ENCODE measurements around the gene GNAS.

GNAS gene

GRCh38 chr20:58854638-58855471 is 2.3 kb downstream of the GNAS start:
- DNase-seq: no peak

- no peak for DNase-seq
Measured at GRCh38 chr20:58855506-58856389, 3.2 kb downstream of the GNAS start.

GRCh38 chr20:58863044-58863790 is 10.7 kb downstream of the GNAS start:
- DNase-seq: no peak

GRCh38 chr20:58864346-58864745 is 11.8 kb downstream of the GNAS start:
- DNase-seq: no peak

GRCh38 chr20:58865843-58866242 is 13.3 kb downstream of the GNAS start:
- DNase-seq: no peak

- no peak for DNase-seq
Measured at GRCh38 chr20:58867211-58867610, 14.7 kb downstream of the GNAS start.

- DNase-seq: no peak
Measured at GRCh38 chr20:58868795-58869194, 16.3 kb downstream of the GNAS start.

- DNase-seq: no peak
Measured at GRCh38 chr20:58869662-58870227, 17.2 kb downstream of the GNAS start.

- DNase-seq: peak; percentile 58
Measured at GRCh38 chr20:58870293-58871014, 17.9 kb downstream of the GNAS start.

- no peak for DNase-seq
Measured at GRCh38 chr20:58871533-58872102, 19.1 kb downstream of the GNAS start.

GRCh38 chr20:58874469-58874868 is 22.0 kb downstream of the GNAS start:
- no peak for DNase-seq

- DNase-seq: no peak
Measured at GRCh38 chr20:58875111-58875510, 22.6 kb downstream of the GNAS start.

GRCh38 chr20:58875541-58876134 is 23.1 kb downstream of the GNAS start:
- DNase-seq: no peak

GRCh38 chr20:58876437-58876836 is 23.9 kb downstream of the GNAS start:
- DNase-seq: no peak

GRCh38 chr20:58877050-58877975 is 24.8 kb downstream of the GNAS start:
- DNase-seq: no peak

GRCh38 chr20:58877976-58878360 is 25.5 kb downstream of the GNAS start:
- no peak for DNase-seq

GRCh38 chr20:58878399-58878798 is 25.9 kb downstream of the GNAS start:
- no peak for DNase-seq

GRCh38 chr20:58880441-58880840 is 27.9 kb downstream of the GNAS start:
- no peak for DNase-seq

- no peak for DNase-seq
Measured at GRCh38 chr20:58880994-58881752, 28.7 kb downstream of the GNAS start.

GRCh38 chr20:58882704-58883089 is 30.2 kb downstream of the GNAS start:
- DNase-seq: no peak

All from activated naive CD4-positive, alpha-beta T cell treated with Interleukin-2 at 50 U/mL for 16 hours (primary cell).